G401 (cell line): ENCODE results near the gene IL17RE. TPM values are rescaled to one million over a fixed set of nuclear protein-coding genes. Genes with fewer than 3 reads are reported as not detected.
A peak's percentile ranks its signal among the peaks of the same experiment; 100 is the strongest.
"Not testable (repeated sequence)": the region's sequence is repeated elsewhere in the genome, so short reads cannot be mapped to it uniquely, and the experiment has no call there.

ENCODE experiments used
- DNase-seq: peaks from one replicate; pipeline ENCODE4 v3.0.0-alpha.2; 2015; ENCODE audit warnings: low spot score
- in situ Hi-C: cut with HindIII; loops from 2 replicates; pipeline ENCODE4 v1.10.0; 2016; ENCODE audit warnings: low sequenced_read_pairs, mixed read lengths
- total RNA-seq: library from RNA; depleted of rRNA; stranded (reverse); fragments of >200 nt; shearing (Covaris generic); gene quantifications from 2 replicates; pipeline ENCODE4 v1.2.3, GENCODE V29; 2014

Gene IL17RE
- total RNA-seq, 1 experiment from 2014 or later: 3.6 TPM

- in situ Hi-C loops: no loop called here
- no peak for DNase-seq
Measured at GRCh38 chr3:9876991-9877390, 25.7 kb upstream of the IL17RE start.

- DNase-seq: no peak
- in situ Hi-C loops: no loop called here
Measured at GRCh38 chr3:9878700-9879099, 23.9 kb upstream of the IL17RE start.

- in situ Hi-C loops: no loop called here
Measured at GRCh38 chr3:9879830-9880549, 22.7 kb upstream of the IL17RE start, which contains the start of gene CIDEC. CIDEC (minus strand) TSS chr3:9880253; CDS start chr3:9878486, 1,767 bp downstream.

GRCh38 chr3:9881441-9881840 lies 21.2 kb upstream of the IL17RE start:
- in situ Hi-C loops: no loop called here
- no peak for DNase-seq

More at GRCh38 chr3:9879830-9880549, 22.7 kb upstream of the IL17RE start, which contains the start of gene CIDEC:
- no peak for DNase-seq

- DNase-seq: no peak
- in situ Hi-C loops: no loop called here
Measured at GRCh38 chr3:9883706-9884554, 18.7 kb upstream of the IL17RE start.

- in situ Hi-C loops: no loop called here
- no peak for DNase-seq
Measured at GRCh38 chr3:9884555-9885165, 18.0 kb upstream of the IL17RE start.

GRCh38 chr3:9886328-9886727 lies 16.3 kb upstream of the IL17RE start:
- in situ Hi-C loops: no loop called here
- DNase-seq: no peak

- in situ Hi-C loops: no loop called here
Measured at GRCh38 chr3:9887480-9887879, 15.2 kb upstream of the IL17RE start.

GRCh38 chr3:9888540-9888939 lies 14.1 kb upstream of the IL17RE start:
- no peak for DNase-seq
- in situ Hi-C loops: no loop called here

More at GRCh38 chr3:9887480-9887879, 15.2 kb upstream of the IL17RE start:
- DNase-seq: no peak

- in situ Hi-C loops: no loop called here
- no peak for DNase-seq
Measured at GRCh38 chr3:9889405-9889804, 13.2 kb upstream of the IL17RE start.

GRCh38 chr3:9890249-9891071 lies 12.2 kb upstream of the IL17RE start, which contains the start of gene JAGN1:
JAGN1 (plus strand) TSS chr3:9890610; CDS start chr3:9890723, 113 bp downstream.
- DNase-seq: peak; percentile 90
- in situ Hi-C loops: no loop called here

GRCh38 chr3:9891072-9891622 lies 11.5 kb upstream of the IL17RE start:
- in situ Hi-C loops: no loop called here

GRCh38 chr3:9893739-9894138 lies 8.9 kb upstream of the IL17RE start:
- in situ Hi-C loops: no loop called here
- no peak for DNase-seq

More at GRCh38 chr3:9891072-9891622, 11.5 kb upstream of the IL17RE start:
- no peak for DNase-seq

- DNase-seq, in situ Hi-C loops: not testable (repeated sequence)
Measured at GRCh38 chr3:9895715-9896114, 6.9 kb upstream of the IL17RE start.

- DNase-seq, in situ Hi-C loops: not testable (repeated sequence)
Measured at GRCh38 chr3:9896755-9897407, 5.8 kb upstream of the IL17RE start.

GRCh38 chr3:9897408-9898372 lies 5.0 kb upstream of the IL17RE start:
- DNase-seq: no peak
- in situ Hi-C loops: no loop called here
